Tongue (tissue), 2 donors: ENCODE measurements around the gene TENT4A. TPM values are rescaled to one million over a fixed set of nuclear protein-coding genes. Genes with fewer than 3 reads are reported as not detected.

Experiments
- DNase-seq: peaks from one replicate; pipeline ENCODE4 v3.0.0-alpha.2; 2015
- total RNA-seq: library from RNA; depleted of rRNA; stranded (reverse); fragments of >200 nt; gene quantifications from one replicate; pipeline ENCODE4 v1.2.3, GENCODE V29; 2014

Gene TENT4A
- total RNA-seq, 1 donor from 2014 or later, result 21.2 TPM

- no peak for DNase-seq
These were observed 12.4 kb upstream of the TENT4A start for GRCh38 chr5:6700685-6701355.

GRCh38 chr5:6701491-6701890 lies 11.7 kb upstream of the TENT4A start:
- no peak for DNase-seq

- no peak for DNase-seq
These were observed 10.6 kb upstream of the TENT4A start for GRCh38 chr5:6702633-6703032.

- DNase-seq, result no peak
These were observed 9.4 kb upstream of the TENT4A start for GRCh38 chr5:6703806-6704205.

GRCh38 chr5:6704361-6704851 lies 8.8 kb upstream of the TENT4A start:
- DNase-seq, result peak; percentile 73

GRCh38 chr5:6705088-6705487 lies 8.1 kb upstream of the TENT4A start:
- DNase-seq, result peak; percentile 1

GRCh38 chr5:6705959-6706358 lies 7.3 kb upstream of the TENT4A start:
- no peak for DNase-seq

- DNase-seq, result no peak
These were observed 5.4 kb upstream of the TENT4A start for GRCh38 chr5:6707852-6708251.

- DNase-seq, result peak; percentile 3
These were observed 4.4 kb upstream of the TENT4A start for GRCh38 chr5:6708814-6709213.

- DNase-seq, result no peak
These were observed 3.2 kb upstream of the TENT4A start for GRCh38 chr5:6710070-6710469.

GRCh38 chr5:6710551-6711318 lies 2.5 kb upstream of the TENT4A start:
- no peak for DNase-seq

GRCh38 chr5:6711409-6712141 lies 1.7 kb upstream of the TENT4A start:
- DNase-seq, result no peak

GRCh38 chr5:6712142-6712576 lies 1.1 kb upstream of the TENT4A start:
- peak; percentile 58 for DNase-seq

GRCh38 chr5:6712577-6713273 lies 507 bp upstream of the TENT4A start:
- peak; percentile 99 for DNase-seq

- peak; percentile 17 for DNase-seq
These were observed 1.2 kb downstream of the TENT4A start for GRCh38 chr5:6714226-6715041.

- no peak for DNase-seq
These were observed 2.0 kb downstream of the TENT4A start for GRCh38 chr5:6715271-6715670.

GRCh38 chr5:6715758-6716628 lies 2.8 kb downstream of the TENT4A start:
- DNase-seq, result no peak

GRCh38 chr5:6716629-6717149 lies 3.5 kb downstream of the TENT4A start:
- no peak for DNase-seq

GRCh38 chr5:6717247-6717646 lies 4.0 kb downstream of the TENT4A start:
- DNase-seq, result no peak

GRCh38 chr5:6717687-6718086 lies 4.5 kb downstream of the TENT4A start:
- no peak for DNase-seq
